Measurements from ENCODE around the gene UBR4. TPM values are rescaled to one million over a fixed set of nuclear protein-coding genes. Genes with fewer than 3 reads are reported as not detected.

The UBR4 gene
- total RNA-seq, 1 donor from 2014 or later = 66.1 TPM

DNA sequence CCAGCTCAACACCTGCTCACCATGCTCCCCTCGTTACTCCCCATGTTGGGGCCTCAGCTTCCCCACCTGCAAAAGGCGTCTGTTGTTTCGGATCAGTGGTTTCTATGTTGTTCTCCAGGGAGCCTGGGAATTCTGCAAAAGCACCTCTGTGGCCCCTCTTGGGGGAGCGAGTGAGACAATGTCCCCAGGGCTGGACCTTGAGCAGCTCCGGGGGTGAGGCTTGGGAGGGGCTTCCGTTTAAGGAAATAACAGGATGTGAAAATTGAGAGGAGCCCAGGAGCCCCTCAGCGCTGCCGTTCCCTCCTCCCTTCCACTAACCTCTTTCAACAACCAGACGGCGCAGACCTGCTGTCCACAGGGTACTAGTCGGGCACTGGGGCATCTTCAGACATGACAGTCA, 155.1 kb downstream of the UBR4 start:
- H3K36me3 ChIP-seq (ENCODE audit: control insufficient read depth, insufficient read depth, low read length) = no peaks in the 10 kb centered on the region
- FAIRE-seq (no peak), DNase-seq (ENCODE audit: low read depth) (no peak)
- TF ChIP-seq, protein P1, sequence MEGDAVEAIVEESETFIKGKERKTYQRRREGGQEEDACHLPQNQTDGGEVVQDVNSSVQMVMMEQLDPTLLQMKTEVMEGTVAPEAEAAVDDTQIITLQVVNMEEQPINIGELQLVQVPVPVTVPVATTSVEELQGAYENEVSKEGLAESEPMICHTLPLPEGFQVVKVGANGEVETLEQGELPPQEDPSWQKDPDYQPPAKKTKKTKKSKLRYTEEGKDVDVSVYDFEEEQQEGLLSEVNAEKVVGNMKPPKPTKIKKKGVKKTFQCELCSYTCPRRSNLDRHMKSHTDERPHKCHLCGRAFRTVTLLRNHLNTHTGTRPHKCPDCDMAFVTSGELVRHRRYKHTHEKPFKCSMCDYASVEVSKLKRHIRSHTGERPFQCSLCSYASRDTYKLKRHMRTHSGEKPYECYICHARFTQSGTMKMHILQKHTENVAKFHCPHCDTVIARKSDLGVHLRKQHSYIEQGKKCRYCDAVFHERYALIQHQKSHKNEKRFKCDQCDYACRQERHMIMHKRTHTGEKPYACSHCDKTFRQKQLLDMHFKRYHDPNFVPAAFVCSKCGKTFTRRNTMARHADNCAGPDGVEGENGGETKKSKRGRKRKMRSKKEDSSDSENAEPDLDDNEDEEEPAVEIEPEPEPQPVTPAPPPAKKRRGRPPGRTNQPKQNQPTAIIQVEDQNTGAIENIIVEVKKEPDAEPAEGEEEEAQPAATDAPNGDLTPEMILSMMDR (IDR thresholded peaks at IDR 0.05; ENCODE audit: insufficient read depth, low read length, severe bottlenecking) = no peak
- H3K4me3 ChIP-seq (ENCODE audit: low read depth, low read length) = no peak overlapping the region
- peaks cover 13% of the 10 kb centered on the region for H3K27me3 ChIP-seq (ENCODE audit: control insufficient read depth, insufficient read depth, low read length)

DNA sequence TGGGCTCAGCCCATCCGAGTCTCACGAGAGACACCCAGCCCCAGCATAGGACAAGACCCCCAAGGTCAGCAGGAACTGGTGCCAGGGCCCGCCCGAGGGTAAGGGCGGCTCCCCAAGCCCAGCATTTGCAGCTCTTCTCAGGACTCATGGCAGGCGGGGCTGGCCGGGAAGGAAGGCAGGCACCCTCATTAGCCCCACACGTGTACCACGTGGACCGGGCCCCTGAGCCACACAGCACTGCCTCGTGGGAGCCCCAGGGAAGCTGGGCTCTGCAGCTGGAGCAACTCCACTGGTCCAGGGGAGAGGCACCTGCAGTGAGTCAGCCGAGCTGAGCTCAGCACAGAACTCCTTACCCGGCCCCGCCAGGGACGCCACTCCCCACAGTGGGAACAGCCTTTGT, 155.8 kb downstream of the UBR4 start:
- DNase-seq (ENCODE audit: low read depth) = no peak
- Histone ChIP-seq H3K27me3 (ENCODE audit: control insufficient read depth, insufficient read depth, low read length) (peaks cover 13% of the 10 kb centered on the region), H3K4me3 (ENCODE audit: low read depth, low read length) (no peak overlapping the region), H3K36me3 (ENCODE audit: control insufficient read depth, insufficient read depth, low read length) (no peaks in the 10 kb centered on the region)
- FAIRE-seq = no peak
- TF ChIP-seq, protein P1 (IDR thresholded peaks at IDR 0.05; ENCODE audit: insufficient read depth, low read length, severe bottlenecking) = no peak

DNA sequence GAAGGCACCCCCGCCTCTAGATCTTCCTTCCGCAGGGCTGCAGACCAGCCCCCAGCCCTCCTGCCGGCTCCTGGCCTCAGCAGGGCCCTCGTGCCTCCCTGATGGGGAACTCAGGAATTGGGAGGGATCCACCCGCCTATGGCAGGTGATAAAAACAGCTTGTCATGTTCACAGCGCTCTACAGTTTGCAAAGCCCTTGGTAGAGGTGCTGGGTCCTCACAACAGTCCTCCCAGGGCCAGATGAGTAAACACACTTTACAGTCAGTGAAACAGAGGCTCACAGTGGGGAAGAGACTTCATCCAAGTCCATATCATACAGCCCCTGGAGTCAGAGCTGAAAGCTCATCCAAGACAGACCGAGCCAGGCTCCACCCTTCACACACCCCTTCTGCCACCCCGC, 156.6 kb downstream of the UBR4 start:
- FAIRE-seq = no peak
- H3K27me3 ChIP-seq (ENCODE audit: control insufficient read depth, insufficient read depth, low read length) = peaks cover 12% of the 10 kb centered on the region
- TF ChIP-seq, protein P1 (IDR thresholded peaks at IDR 0.05; ENCODE audit: insufficient read depth, low read length, severe bottlenecking) = no peak

DNA sequence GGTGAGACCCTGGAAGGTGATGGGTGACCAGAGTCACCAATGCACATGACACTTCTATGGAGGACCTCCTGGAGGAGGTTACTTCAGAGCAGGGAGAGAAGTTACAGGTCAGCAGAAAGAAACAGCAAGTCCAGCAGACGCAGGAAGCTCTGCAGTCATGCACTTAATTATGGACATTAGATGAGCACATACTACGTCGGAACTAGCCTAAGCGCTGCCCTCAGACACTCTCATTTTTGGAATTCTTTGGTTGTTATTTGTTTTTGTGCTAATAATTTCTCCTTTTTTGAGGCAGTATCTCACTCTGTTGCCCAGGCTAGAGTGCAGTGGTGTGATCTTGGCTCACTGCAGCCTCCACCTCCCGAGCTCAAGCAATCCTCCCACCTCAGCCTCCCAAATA, 160.3 kb downstream of the UBR4 start:
- TF ChIP-seq, protein P1 (IDR thresholded peaks at IDR 0.05; ENCODE audit: insufficient read depth, low read length, severe bottlenecking) = no peak
- no peak for FAIRE-seq
- no peak for DNase-seq (ENCODE audit: low read depth)
- Histone ChIP-seq H3K4me3 (ENCODE audit: low read depth, low read length) (no peak overlapping the region), H3K36me3 (ENCODE audit: control insufficient read depth, insufficient read depth, low read length) (no peaks in the 10 kb centered on the region), H3K27me3 (ENCODE audit: control insufficient read depth, insufficient read depth, low read length) (peaks cover 9% of the 10 kb centered on the region)

More for the DNA sequence above, 156.6 kb downstream of the UBR4 start:
- H3K4me3 ChIP-seq (ENCODE audit: low read depth, low read length) = no peak overlapping the region
- DNase-seq (ENCODE audit: low read depth) = no peak
- no peaks in the 10 kb centered on the region for H3K36me3 ChIP-seq (ENCODE audit: control insufficient read depth, insufficient read depth, low read length)

DNA sequence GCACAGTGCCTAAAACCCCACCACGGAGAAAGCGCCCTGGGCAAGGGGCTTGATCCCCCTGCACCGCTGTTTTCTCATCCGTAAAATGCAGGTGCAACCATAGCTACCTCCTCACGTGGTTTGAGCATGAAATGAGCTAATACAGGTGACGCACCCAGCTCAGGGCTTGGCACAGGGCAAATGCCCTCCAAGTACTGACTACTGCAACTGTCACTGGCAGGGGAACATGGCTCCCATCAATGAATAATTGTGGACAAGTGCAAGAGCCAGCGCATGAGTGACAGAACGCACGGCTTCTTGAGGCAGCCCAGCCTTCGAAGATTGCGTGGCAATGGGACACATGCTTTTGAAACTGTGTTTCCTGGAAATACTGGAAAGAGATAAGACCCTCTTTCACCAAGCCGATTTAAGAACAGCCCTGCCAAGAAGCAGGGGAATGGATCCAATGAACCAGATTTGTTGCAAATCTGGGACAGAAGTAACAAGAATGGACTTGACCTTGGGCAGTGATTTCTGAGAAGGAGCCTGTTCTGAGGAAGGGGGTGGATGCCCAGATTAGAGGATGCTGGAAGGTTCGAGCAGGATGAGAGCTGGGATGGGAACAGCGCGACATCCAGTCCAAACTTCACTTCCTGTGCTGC, 160.8 kb downstream of the UBR4 start:
- no peaks in the 10 kb centered on the region for H3K36me3 ChIP-seq (ENCODE audit: control insufficient read depth, insufficient read depth, low read length)
- no peak overlapping the region for H3K4me3 ChIP-seq (ENCODE audit: low read depth, low read length)
- DNase-seq (ENCODE audit: low read depth) (peak; percentile 57), FAIRE-seq (no peak)
- TF ChIP-seq, protein P1 (IDR thresholded peaks at IDR 0.05; ENCODE audit: insufficient read depth, low read length, severe bottlenecking) = no peak
- peaks cover 8% of the 10 kb centered on the region for H3K27me3 ChIP-seq (ENCODE audit: control insufficient read depth, insufficient read depth, low read length)
